Measurements from ENCODE around the gene BMP5.

DNA sequence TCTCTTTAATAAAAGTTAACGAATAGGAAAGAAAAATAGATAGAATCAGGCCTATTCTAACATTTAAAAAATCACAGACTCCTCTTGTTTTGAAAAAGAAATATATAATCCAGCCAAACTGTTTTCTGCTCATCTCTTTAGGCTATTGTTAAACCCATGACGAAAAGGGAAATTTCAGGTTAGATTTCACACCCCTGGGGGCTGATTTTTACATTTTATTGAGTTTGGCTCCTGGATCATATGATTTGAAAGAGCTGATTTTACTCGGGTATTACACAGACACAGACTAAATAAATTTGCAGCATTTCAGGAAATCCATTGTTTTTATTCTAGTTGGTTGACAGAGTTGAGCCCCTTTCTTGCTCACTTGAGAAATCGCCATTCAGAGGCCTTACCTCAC, 160.6 kb downstream of the BMP5 start:
- no peak for TF ChIP-seq EZH2 (IDR thresholded peaks at IDR 0.05; ENCODE audit: low read length)
- TF ChIP-seq, protein P1, sequence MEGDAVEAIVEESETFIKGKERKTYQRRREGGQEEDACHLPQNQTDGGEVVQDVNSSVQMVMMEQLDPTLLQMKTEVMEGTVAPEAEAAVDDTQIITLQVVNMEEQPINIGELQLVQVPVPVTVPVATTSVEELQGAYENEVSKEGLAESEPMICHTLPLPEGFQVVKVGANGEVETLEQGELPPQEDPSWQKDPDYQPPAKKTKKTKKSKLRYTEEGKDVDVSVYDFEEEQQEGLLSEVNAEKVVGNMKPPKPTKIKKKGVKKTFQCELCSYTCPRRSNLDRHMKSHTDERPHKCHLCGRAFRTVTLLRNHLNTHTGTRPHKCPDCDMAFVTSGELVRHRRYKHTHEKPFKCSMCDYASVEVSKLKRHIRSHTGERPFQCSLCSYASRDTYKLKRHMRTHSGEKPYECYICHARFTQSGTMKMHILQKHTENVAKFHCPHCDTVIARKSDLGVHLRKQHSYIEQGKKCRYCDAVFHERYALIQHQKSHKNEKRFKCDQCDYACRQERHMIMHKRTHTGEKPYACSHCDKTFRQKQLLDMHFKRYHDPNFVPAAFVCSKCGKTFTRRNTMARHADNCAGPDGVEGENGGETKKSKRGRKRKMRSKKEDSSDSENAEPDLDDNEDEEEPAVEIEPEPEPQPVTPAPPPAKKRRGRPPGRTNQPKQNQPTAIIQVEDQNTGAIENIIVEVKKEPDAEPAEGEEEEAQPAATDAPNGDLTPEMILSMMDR (optimal IDR thresholded peaks at IDR 0.05 in 1 of 3, IDR thresholded peaks at IDR 0.05 in 1 of 3, conservative IDR thresholded peaks at IDR 0.05 in 1 of 3; ENCODE audit: extremely low read depth in 1 of 3, insufficient read depth in 2 of 3, low read length in 3 of 3) = no peak

Measured in keratinocyte (primary cell).